Breast epithelium (tissue), 3 donors: Measurements from ENCODE around the gene RERE.

Experiments
- POLR2A ChIP-seq: fragments of 450-650 bp; IDR thresholded peaks from one replicate; pipeline ENCODE4 v1.6.1; 2016; ENCODE audit warnings: antibody characterized with exemption, mild to moderate bottlenecking, moderate library complexity
- POLR2AphosphoS5 ChIP-seq, 3 donors: sonication (generic); formaldehyde crosslinking; IDR thresholded peaks; one replicate each; pipeline ENCODE4 v1.6.1; 2017; ENCODE audit warnings: antibody characterized with exemption in 3 of 3
- TF ChIP-seq, protein P1 (sequence below), 3 donors: fragments of 450-650 bp; IDR thresholded peaks; one replicate each; pipeline ENCODE4 v1.5.1; 2016 to 2017; ENCODE audit warnings: antibody characterized with exemption in 3 of 3, mild to moderate bottlenecking in 3 of 3, moderate library complexity in 3 of 3

GRCh38 chr1:8419861-8420260 lies 397.6 kb downstream of the RERE start:
- TF ChIP-seq, protein P1, sequence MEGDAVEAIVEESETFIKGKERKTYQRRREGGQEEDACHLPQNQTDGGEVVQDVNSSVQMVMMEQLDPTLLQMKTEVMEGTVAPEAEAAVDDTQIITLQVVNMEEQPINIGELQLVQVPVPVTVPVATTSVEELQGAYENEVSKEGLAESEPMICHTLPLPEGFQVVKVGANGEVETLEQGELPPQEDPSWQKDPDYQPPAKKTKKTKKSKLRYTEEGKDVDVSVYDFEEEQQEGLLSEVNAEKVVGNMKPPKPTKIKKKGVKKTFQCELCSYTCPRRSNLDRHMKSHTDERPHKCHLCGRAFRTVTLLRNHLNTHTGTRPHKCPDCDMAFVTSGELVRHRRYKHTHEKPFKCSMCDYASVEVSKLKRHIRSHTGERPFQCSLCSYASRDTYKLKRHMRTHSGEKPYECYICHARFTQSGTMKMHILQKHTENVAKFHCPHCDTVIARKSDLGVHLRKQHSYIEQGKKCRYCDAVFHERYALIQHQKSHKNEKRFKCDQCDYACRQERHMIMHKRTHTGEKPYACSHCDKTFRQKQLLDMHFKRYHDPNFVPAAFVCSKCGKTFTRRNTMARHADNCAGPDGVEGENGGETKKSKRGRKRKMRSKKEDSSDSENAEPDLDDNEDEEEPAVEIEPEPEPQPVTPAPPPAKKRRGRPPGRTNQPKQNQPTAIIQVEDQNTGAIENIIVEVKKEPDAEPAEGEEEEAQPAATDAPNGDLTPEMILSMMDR (IDR thresholded peaks at IDR 0.05), result no peak
- TF ChIP-seq POLR2AphosphoS5 (IDR thresholded peaks at IDR 0.05) (no peak), POLR2A (no peak)
